ENCODE measurements around the gene BTAF1. TPM values are rescaled to one million over a fixed set of nuclear protein-coding genes. Genes with fewer than 3 reads are reported as not detected.

BTAF1 gene
- total RNA-seq, 1 experiment from 2014 or later = 42.3 TPM

DNA sequence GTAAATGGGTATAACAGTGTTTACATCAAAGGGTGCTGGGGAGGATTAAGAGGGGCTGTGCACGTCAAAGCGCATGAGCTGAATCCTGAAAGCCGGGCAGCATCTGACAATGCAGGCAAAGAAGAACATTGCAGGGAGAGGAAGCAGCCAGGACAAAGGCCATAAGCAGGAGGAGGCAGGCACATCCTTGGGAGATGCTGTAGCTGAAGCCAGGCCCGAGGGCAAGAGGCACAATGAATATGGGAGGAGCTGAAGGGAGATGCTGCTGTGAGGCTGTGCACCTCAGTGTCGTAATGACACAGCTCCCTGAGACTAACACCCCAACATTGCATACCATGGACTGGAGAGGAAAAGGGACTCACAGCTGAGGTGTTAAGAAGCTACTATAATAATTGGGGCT, 129.2 kb downstream of the BTAF1 start:
- H3K4me1 ChIP-seq (ENCODE audit: insufficient read depth, low read length, poor library complexity, severe bottlenecking) = no peaks in the 10 kb centered on the region
- no TSS peak for BruUV-seq (replicated peaks)
- no peaks in the 10 kb centered on the region for H3K9me3 ChIP-seq (ENCODE audit: low read depth, low read length, poor library complexity, severe bottlenecking)
- intact Hi-C loops (cut with micrococcal nuclease; ENCODE audit: unreplicated experiment) = no loop called here
- TF ChIP-seq EZH2 (IDR thresholded peaks at IDR 0.05; ENCODE audit: borderline replicate concordance, low read depth, low read length, poor library complexity, severe bottlenecking) = no peak
- TF ChIP-seq, protein P1, sequence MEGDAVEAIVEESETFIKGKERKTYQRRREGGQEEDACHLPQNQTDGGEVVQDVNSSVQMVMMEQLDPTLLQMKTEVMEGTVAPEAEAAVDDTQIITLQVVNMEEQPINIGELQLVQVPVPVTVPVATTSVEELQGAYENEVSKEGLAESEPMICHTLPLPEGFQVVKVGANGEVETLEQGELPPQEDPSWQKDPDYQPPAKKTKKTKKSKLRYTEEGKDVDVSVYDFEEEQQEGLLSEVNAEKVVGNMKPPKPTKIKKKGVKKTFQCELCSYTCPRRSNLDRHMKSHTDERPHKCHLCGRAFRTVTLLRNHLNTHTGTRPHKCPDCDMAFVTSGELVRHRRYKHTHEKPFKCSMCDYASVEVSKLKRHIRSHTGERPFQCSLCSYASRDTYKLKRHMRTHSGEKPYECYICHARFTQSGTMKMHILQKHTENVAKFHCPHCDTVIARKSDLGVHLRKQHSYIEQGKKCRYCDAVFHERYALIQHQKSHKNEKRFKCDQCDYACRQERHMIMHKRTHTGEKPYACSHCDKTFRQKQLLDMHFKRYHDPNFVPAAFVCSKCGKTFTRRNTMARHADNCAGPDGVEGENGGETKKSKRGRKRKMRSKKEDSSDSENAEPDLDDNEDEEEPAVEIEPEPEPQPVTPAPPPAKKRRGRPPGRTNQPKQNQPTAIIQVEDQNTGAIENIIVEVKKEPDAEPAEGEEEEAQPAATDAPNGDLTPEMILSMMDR (conservative IDR thresholded peaks at IDR 0.05; ENCODE audit: low read depth, low read length) = no peak
- no peak overlapping the region for H3K4me3 ChIP-seq (ENCODE audit: low read depth, low read length, poor library complexity, severe bottlenecking)
- ChIA-PET POLR2A (ENCODE audit: low non-redundant PET) (no interaction called here), CTCF (no interaction called here)
- H3K36me3 ChIP-seq (ENCODE audit: insufficient read depth, low read length, poor library complexity, severe bottlenecking) = no peaks in the 10 kb centered on the region
- H3K27ac ChIP-seq (ENCODE audit: low read depth, low read length, poor library complexity, severe bottlenecking) = no peak overlapping the region
- H3K27me3 ChIP-seq (replicated peaks; ENCODE audit: insufficient read depth, low read depth, low read length, poor library complexity) = no peaks in the 10 kb centered on the region
- DNase-seq (ENCODE audit: low spot score) = no peak

DNA sequence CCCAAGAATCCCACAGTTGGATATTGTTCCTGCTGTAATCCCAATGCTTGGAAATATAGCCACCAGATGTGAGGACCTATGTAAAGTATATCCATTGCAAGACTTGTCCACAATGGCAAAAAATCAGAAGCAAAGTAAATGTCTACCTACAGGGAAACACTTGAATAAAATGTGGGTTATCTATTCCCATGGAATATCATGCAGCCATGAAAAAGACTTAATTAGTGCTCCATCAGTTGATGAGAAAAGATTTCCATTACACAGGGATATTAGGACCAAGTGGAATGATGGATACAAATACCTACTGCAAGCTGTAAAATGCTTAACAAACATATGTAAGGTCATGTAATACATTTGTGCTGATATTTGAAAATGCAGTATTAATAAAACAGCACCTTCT, 131.2 kb downstream of the BTAF1 start:
- CTCF ChIA-PET = no interaction called here

DNA sequence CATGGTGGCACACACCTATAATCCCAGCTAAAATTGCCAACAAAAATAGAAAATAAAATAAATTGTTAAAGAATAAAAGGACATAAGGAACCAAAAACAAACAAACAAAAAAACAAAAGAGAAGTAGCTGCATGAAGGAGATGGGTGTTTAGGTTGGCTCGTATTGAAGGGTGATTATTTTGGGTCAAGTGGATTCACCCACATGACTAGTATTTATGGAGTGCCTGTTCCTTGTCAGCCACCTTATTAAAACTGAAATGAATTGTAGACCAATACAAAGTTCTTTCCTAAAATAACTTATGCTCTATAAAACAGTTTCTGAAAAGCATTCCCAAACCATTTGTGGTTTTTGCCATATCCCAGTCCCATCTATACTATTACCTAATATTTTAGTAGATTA, 138.7 kb downstream of the BTAF1 start:
- POLR2A ChIA-PET (ENCODE audit: low non-redundant PET) = interaction anchor here (0.7 kb wide), 1 partner anchor 25 kb away, joined by 3 read pairs; no protein-coding TSS in a partner anchor
- Histone ChIP-seq H3K27ac (ENCODE audit: low read depth, low read length, poor library complexity, severe bottlenecking) (no peak overlapping the region), H3K4me1 (ENCODE audit: insufficient read depth, low read length, poor library complexity, severe bottlenecking) (no peaks in the 10 kb centered on the region), H3K36me3 (ENCODE audit: insufficient read depth, low read length, poor library complexity, severe bottlenecking) (no peaks in the 10 kb centered on the region), H3K9me3 (ENCODE audit: low read depth, low read length, poor library complexity, severe bottlenecking) (no peaks in the 10 kb centered on the region), H3K4me3 (ENCODE audit: low read depth, low read length, poor library complexity, severe bottlenecking) (no peak overlapping the region), H3K27me3 (replicated peaks; ENCODE audit: insufficient read depth, low read depth, low read length, poor library complexity) (no peaks in the 10 kb centered on the region)
- DNase-seq (ENCODE audit: low spot score) = no peak
- intact Hi-C loops (cut with micrococcal nuclease; ENCODE audit: unreplicated experiment) = no loop called here
- CTCF ChIA-PET = no interaction called here
- no TSS peak for BruUV-seq (replicated peaks)
- TF ChIP-seq, protein P1 (conservative IDR thresholded peaks at IDR 0.05; ENCODE audit: low read depth, low read length) = no peak
- no peak for TF ChIP-seq EZH2 (IDR thresholded peaks at IDR 0.05; ENCODE audit: borderline replicate concordance, low read depth, low read length, poor library complexity, severe bottlenecking)

More for the DNA sequence above, 131.2 kb downstream of the BTAF1 start:
- Histone ChIP-seq H3K27me3 (replicated peaks; ENCODE audit: insufficient read depth, low read depth, low read length, poor library complexity) (no peaks in the 10 kb centered on the region), H3K4me1 (ENCODE audit: insufficient read depth, low read length, poor library complexity, severe bottlenecking) (no peaks in the 10 kb centered on the region), H3K27ac (ENCODE audit: low read depth, low read length, poor library complexity, severe bottlenecking) (no peak overlapping the region), H3K36me3 (ENCODE audit: insufficient read depth, low read length, poor library complexity, severe bottlenecking) (no peaks in the 10 kb centered on the region), H3K9me3 (ENCODE audit: low read depth, low read length, poor library complexity, severe bottlenecking) (no peaks in the 10 kb centered on the region), H3K4me3 (ENCODE audit: low read depth, low read length, poor library complexity, severe bottlenecking) (no peak overlapping the region)
- POLR2A ChIA-PET (ENCODE audit: low non-redundant PET) = no interaction called here
- BruUV-seq (replicated peaks) = no TSS peak
- no peak for DNase-seq (ENCODE audit: low spot score)
- no peak for TF ChIP-seq EZH2 (IDR thresholded peaks at IDR 0.05; ENCODE audit: borderline replicate concordance, low read depth, low read length, poor library complexity, severe bottlenecking)
- TF ChIP-seq, protein P1 (conservative IDR thresholded peaks at IDR 0.05; ENCODE audit: low read depth, low read length) = no peak
- intact Hi-C loops (cut with micrococcal nuclease; ENCODE audit: unreplicated experiment) = no loop called here
